Measurements from ENCODE around the gene PDE4B.

DNA sequence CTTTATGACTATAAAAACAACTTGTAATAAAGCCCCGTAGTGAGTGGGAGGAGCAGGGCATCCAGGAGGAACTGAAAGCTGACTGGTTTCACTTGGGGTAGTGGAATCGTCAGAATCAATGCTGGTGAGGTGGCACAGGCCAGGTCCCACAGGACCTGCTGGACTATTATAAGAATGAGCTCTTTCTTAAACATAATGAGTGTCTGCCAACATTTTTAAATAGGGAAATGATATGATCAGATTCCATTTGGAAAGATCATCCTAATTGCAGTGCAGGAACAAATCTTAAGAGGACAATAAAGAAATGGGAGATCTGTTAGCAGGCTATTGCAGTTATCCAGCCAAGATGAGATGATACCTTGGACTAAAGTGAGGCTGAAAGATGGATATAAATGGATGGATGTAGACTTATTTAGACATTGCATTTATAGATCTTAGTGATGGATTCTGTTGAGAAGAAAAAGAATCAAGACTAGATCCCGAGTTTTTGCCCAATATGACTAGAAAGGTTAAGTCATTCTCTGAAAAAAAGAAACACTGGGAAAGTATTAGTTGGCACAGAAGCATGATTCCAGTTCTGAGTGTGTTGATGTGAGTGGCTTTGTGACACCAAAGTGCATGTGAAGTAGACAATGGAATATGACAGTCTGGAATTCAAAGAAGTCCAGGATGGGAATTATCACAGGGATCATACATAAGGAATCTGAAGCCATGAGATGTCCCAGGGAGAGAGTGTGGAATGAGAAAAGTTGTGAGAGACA, 587.9 kb downstream of the PDE4B start:
- TF ChIP-seq, protein P1, sequence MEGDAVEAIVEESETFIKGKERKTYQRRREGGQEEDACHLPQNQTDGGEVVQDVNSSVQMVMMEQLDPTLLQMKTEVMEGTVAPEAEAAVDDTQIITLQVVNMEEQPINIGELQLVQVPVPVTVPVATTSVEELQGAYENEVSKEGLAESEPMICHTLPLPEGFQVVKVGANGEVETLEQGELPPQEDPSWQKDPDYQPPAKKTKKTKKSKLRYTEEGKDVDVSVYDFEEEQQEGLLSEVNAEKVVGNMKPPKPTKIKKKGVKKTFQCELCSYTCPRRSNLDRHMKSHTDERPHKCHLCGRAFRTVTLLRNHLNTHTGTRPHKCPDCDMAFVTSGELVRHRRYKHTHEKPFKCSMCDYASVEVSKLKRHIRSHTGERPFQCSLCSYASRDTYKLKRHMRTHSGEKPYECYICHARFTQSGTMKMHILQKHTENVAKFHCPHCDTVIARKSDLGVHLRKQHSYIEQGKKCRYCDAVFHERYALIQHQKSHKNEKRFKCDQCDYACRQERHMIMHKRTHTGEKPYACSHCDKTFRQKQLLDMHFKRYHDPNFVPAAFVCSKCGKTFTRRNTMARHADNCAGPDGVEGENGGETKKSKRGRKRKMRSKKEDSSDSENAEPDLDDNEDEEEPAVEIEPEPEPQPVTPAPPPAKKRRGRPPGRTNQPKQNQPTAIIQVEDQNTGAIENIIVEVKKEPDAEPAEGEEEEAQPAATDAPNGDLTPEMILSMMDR (IDR thresholded peaks at IDR 0.05 in 2 of 3, conservative IDR thresholded peaks at IDR 0.05 in 1 of 3; ENCODE audit: insufficient read depth in 2 of 3, low read depth in 1 of 3, low read length in 3 of 3), result no peak
- TF ChIP-seq KAT8 (IDR thresholded peaks at IDR 0.05; ENCODE audit: low read depth), result no peak
- no peak for TF ChIP-seq ZFPM2 (CRISPR knock-in tag; IDR thresholded peaks at IDR 0.05)
- no peak for TF ChIP-seq KLF6 (CRISPR knock-in tag; IDR thresholded peaks at IDR 0.05; ENCODE audit: borderline replicate concordance)
